ENCODE data around the gene SELENOM.

SELENOM gene

GRCh38 chr22:31107178-31107893 is at the start of gene SELENOM:
Gene SELENOM (minus strand): TSS chr22:31107568. CDS start chr22:31107505, 63 bp downstream.
- DNase-seq, result peak; percentile 86

GRCh38 chr22:31155422-31155821 is 48.1 kb upstream of the SELENOM start:
- no peak for DNase-seq

- no peak for DNase-seq
Measured at GRCh38 chr22:31154975-31155374, 47.6 kb upstream of the SELENOM start.

- no peak for DNase-seq
Measured at GRCh38 chr22:31153357-31153756, 46.0 kb upstream of the SELENOM start.

GRCh38 chr22:31151872-31152271 is 44.5 kb upstream of the SELENOM start:
- DNase-seq, result no peak

- DNase-seq, result no peak
Measured at GRCh38 chr22:31150615-31151014, 43.2 kb upstream of the SELENOM start.

GRCh38 chr22:31148953-31149627 is 41.7 kb upstream of the SELENOM start:
- peak; percentile 40 to 53 for DNase-seq

- no peak for DNase-seq
Measured at GRCh38 chr22:31148488-31148887, 41.1 kb upstream of the SELENOM start.

- no peak for DNase-seq
Measured at GRCh38 chr22:31144223-31144622, 36.9 kb upstream of the SELENOM start.

- no peak for DNase-seq
Measured at GRCh38 chr22:31143537-31143936, 36.2 kb upstream of the SELENOM start.

GRCh38 chr22:31143038-31143437 is 35.7 kb upstream of the SELENOM start:
- DNase-seq, result no peak

GRCh38 chr22:31142285-31142684 is 34.9 kb upstream of the SELENOM start:
- DNase-seq, result no peak

- DNase-seq, result no peak
Measured at GRCh38 chr22:31141551-31141950, 34.2 kb upstream of the SELENOM start.

GRCh38 chr22:31140746-31141145 is 33.4 kb upstream of the SELENOM start:
- DNase-seq, result no peak

- DNase-seq, result peak; percentile 4 to 25
Measured at GRCh38 chr22:31139866-31140716, 32.7 kb upstream of the SELENOM start, which contains the start of gene PLA2G3. Gene PLA2G3 (minus strand): TSS chr22:31140508. CDS start chr22:31140354, 154 bp downstream.

GRCh38 chr22:31139066-31139465 is 31.7 kb upstream of the SELENOM start:
- DNase-seq, result no peak

- no peak for DNase-seq
Measured at GRCh38 chr22:31138126-31138525, 30.8 kb upstream of the SELENOM start.

GRCh38 chr22:31137721-31138120 is 30.4 kb upstream of the SELENOM start:
- no peak for DNase-seq

- DNase-seq, result no peak
Measured at GRCh38 chr22:31136711-31137110, 29.3 kb upstream of the SELENOM start.

- no peak for DNase-seq
Measured at GRCh38 chr22:31136155-31136554, 28.8 kb upstream of the SELENOM start.

GRCh38 chr22:31135706-31136105 is 28.3 kb upstream of the SELENOM start:
- no peak for DNase-seq

GRCh38 chr22:31134688-31135087 is 27.3 kb upstream of the SELENOM start:
- no peak for DNase-seq

- DNase-seq, result no peak
Measured at GRCh38 chr22:31133911-31134310, 26.5 kb upstream of the SELENOM start.

Data from NCI-H2081 (cell line).